Mesenchymal stem cell (in vitro differentiated cells and primary cell): ENCODE data around the gene ERG.

Source experiments
- DNase-seq: peaks from one replicate; pipeline ENCODE4 v3.0.0-alpha.2; 2013
- H2AFZ ChIP-seq: one replicate; pipeline ENCODE4 v1.6.1; 2013; ENCODE audit warnings: low read depth, mild to moderate bottlenecking, control low read depth, inconsistent platforms, low read length, moderate library complexity
- H2AK5ac ChIP-seq: 2 replicates; pipeline ENCODE4 v1.6.1; 2013; ENCODE audit warnings: low read length, moderate library complexity, mild to moderate bottlenecking, inconsistent platforms; ENCODE audit not compliant: severe bottlenecking
- H2BK120ac ChIP-seq: one replicate; pipeline ENCODE4 v1.6.1; 2013; ENCODE audit warnings: low read depth, mild to moderate bottlenecking, inconsistent platforms, low read length, moderate library complexity
- H2BK12ac ChIP-seq, 2 experiments: one replicate each; pipeline ENCODE4 v1.6.1; 2013; ENCODE audit warnings: inconsistent platforms in 2 of 2, low read length in 2 of 2, mild to moderate bottlenecking in 2 of 2, moderate library complexity in 2 of 2, control low read depth in 1 of 2
- H2BK15ac ChIP-seq: one replicate; pipeline ENCODE4 v1.6.1; 2013; ENCODE audit warnings: mild to moderate bottlenecking, low read depth, inconsistent platforms; ENCODE audit not compliant: poor library complexity, severe bottlenecking
- H2BK5ac ChIP-seq: 2 replicates; pipeline ENCODE4 v1.6.1; 2013; ENCODE audit warnings: low read depth, mild to moderate bottlenecking, low read length, control low read depth, inconsistent platforms; ENCODE audit not compliant: poor library complexity, severe bottlenecking
- H3K14ac ChIP-seq, 2 experiments: one replicate each; pipeline ENCODE4 v1.6.1; 2013; ENCODE audit warnings: inconsistent platforms in 2 of 2, low read length in 2 of 2, control low read depth in 1 of 2, mild to moderate bottlenecking in 1 of 2, moderate library complexity in 1 of 2
- H3K18ac ChIP-seq, 2 experiments: one replicate each; pipeline ENCODE4 v1.6.1; 2013; ENCODE audit warnings: inconsistent platforms in 2 of 2, low read length in 2 of 2, control low read depth in 1 of 2, low read depth in 1 of 2, mild to moderate bottlenecking in 1 of 2
- H3K23ac ChIP-seq, 2 experiments: one replicate each; pipeline ENCODE4 v1.6.1; 2013; ENCODE audit warnings: inconsistent platforms in 2 of 2, low read length in 2 of 2, mild to moderate bottlenecking in 2 of 2, moderate library complexity in 2 of 2, control low read depth in 1 of 2
- H3K27ac ChIP-seq: 2 replicates; pipeline ENCODE4 v1.5.1; 2013; ENCODE audit warnings: mild to moderate bottlenecking, moderate library complexity, low read length, control low read depth, inconsistent platforms; ENCODE audit not compliant: poor library complexity, severe bottlenecking
- H3K27me3 ChIP-seq, 2 experiments: 2 replicates each; pipeline versions ENCODE4 v1.6.1 to v1.7.0; 2013; ENCODE audit warnings: low read length in 2 of 2, mild to moderate bottlenecking in 2 of 2, moderate library complexity in 2 of 2, control low read depth in 1 of 2, inconsistent platforms in 1 of 2; ENCODE audit not compliant: control insufficient read depth in 1 of 2, insufficient read depth in 1 of 2
- H3K36me3 ChIP-seq, 2 experiments: 2 replicates each; pipeline versions ENCODE4 v1.6.1 to v1.7.0; 2013; ENCODE audit warnings: low read length in 2 of 2, control low read depth in 1 of 2, inconsistent platforms in 1 of 2, low read depth in 1 of 2, mild to moderate bottlenecking in 1 of 2; ENCODE audit not compliant: insufficient read depth in 2 of 2, control insufficient read depth in 1 of 2
- H3K4ac ChIP-seq, 2 experiments: one replicate each; pipeline ENCODE4 v1.6.1; 2013; ENCODE audit warnings: inconsistent platforms in 2 of 2, low read length in 2 of 2, mild to moderate bottlenecking in 2 of 2, moderate library complexity in 2 of 2, control low read depth in 1 of 2, low read depth in 1 of 2
- H3K4me1 ChIP-seq: 2 replicates; pipeline ENCODE4 v1.6.1; 2013; ENCODE audit warnings: low read depth, low read length, control low read depth; ENCODE audit not compliant: control insufficient read depth, insufficient read depth
- H3K4me2 ChIP-seq: 2 replicates; pipeline ENCODE4 v1.6.1; 2013; ENCODE audit warnings: low read length, mild to moderate bottlenecking, inconsistent platforms; ENCODE audit not compliant: poor library complexity, severe bottlenecking
- H3K4me3 ChIP-seq, 2 experiments: 2 replicates each; pipeline versions ENCODE4 v1.5.1 to v1.7.0; 2013; ENCODE audit warnings: low read length in 2 of 2, mild to moderate bottlenecking in 2 of 2, control low read depth in 1 of 2, low read depth in 1 of 2; ENCODE audit not compliant: insufficient read depth in 1 of 2
- H3K79me1 ChIP-seq: replicated peaks from 2 replicates; pipeline ENCODE4 v1.6.1; 2013; ENCODE audit warnings: mild to moderate bottlenecking, control low read depth, low read length, inconsistent platforms; ENCODE audit not compliant: poor library complexity, severe bottlenecking
- H3K9ac ChIP-seq: 2 replicates; pipeline ENCODE4 v1.7.0; 2013; ENCODE audit warnings: mild to moderate bottlenecking, low read length, moderate library complexity
- H3K9me3 ChIP-seq: 2 replicates; pipeline ENCODE4 v1.7.0; 2013; ENCODE audit warnings: mild to moderate bottlenecking, low read length; ENCODE audit not compliant: control insufficient read depth
- H4K8ac ChIP-seq: one replicate; pipeline ENCODE4 v1.6.1; 2013; ENCODE audit warnings: inconsistent platforms, mild to moderate bottlenecking, low read length, moderate library complexity
- H4K91ac ChIP-seq: one replicate; pipeline ENCODE4 v1.6.1; 2013; ENCODE audit warnings: mild to moderate bottlenecking, low read length, inconsistent platforms
- WGBS: methylation state at CpG from one replicate; pipeline ENCODE4 v1.1.7; 2013; ENCODE audit warnings: mixed read lengths; 5-methylcytosine and 5-hydroxymethylcytosine counted together

The ERG gene

GRCh38 chr21:38436341-38436740 lies 61.9 kb downstream of the ERG start:
- H2BK15ac ChIP-seq, result no peak overlapping the region
- H3K36me3 ChIP-seq, result no peaks in the 10 kb centered on the region
- no peaks in the 10 kb centered on the region for H3K27me3 ChIP-seq
- no peak overlapping the region for H3K4ac ChIP-seq
- no peak overlapping the region for H4K8ac ChIP-seq
- DNase-seq, result no peak
- no peak overlapping the region for H2BK12ac ChIP-seq
- peak overlapping the region; percentile 70 for H2AK5ac ChIP-seq
- H2BK5ac ChIP-seq, result no peak overlapping the region
- no peaks in the 10 kb centered on the region for H3K9me3 ChIP-seq
- H4K91ac ChIP-seq, result no peak overlapping the region
- H3K4me2 ChIP-seq, result no peak overlapping the region
- peak overlapping the region in 1 of 2 experiments; percentile 20 for H3K4me3 ChIP-seq
- no peak overlapping the region for H3K23ac ChIP-seq
- WGBS, result 95% methylated on average over 2 of the region's 4 CpGs
- H3K79me1 ChIP-seq, result no peaks in the 10 kb centered on the region
- peaks cover 33% of the 10 kb centered on the region for H3K4me1 ChIP-seq
- no peak overlapping the region for H3K14ac ChIP-seq
- H2AFZ ChIP-seq, result no peak overlapping the region
- no peak overlapping the region for H3K27ac ChIP-seq
- peak overlapping the region; percentile 47 for H3K9ac ChIP-seq
- no peak overlapping the region for H2BK120ac ChIP-seq
- no peak overlapping the region for H3K18ac ChIP-seq

- Histone ChIP-seq H2AK5ac (no peak overlapping the region), H2BK5ac (peak overlapping the region; percentile 35), H3K9ac (peak overlapping the region; percentile 87), H2BK12ac (no peak overlapping the region), H3K9me3 (no peaks in the 10 kb centered on the region), H3K4me3 (peak overlapping the region in 1 of 2 experiments; percentile 70), H3K27ac (peak overlapping the region; percentile 81), H2BK15ac (peak overlapping the region; percentile 55), H4K8ac (no peak overlapping the region), H3K79me1 (no peaks in the 10 kb centered on the region), H4K91ac (no peak overlapping the region), H3K4me1 (peaks cover 26% of the 10 kb centered on the region), H3K23ac (no peak overlapping the region), H3K4ac (no peak overlapping the region), H3K4me2 (peak overlapping the region; percentile 54), H2AFZ (no peak overlapping the region), H3K27me3 (no peaks in the 10 kb centered on the region), H3K18ac (no peak overlapping the region), H2BK120ac (no peak overlapping the region), H3K14ac (no peak overlapping the region), H3K36me3 (no peaks in the 10 kb centered on the region)
- peak; percentile 57 for DNase-seq
- WGBS, result 44% methylated on average over 8 of the region's 8 CpGs
Observed at GRCh38 chr21:38434913-38435533, 63.3 kb downstream of the ERG start.

GRCh38 chr21:38433471-38433870 lies 64.8 kb downstream of the ERG start:
- Histone ChIP-seq H4K91ac (no peak overlapping the region), H3K4me1 (peaks cover 12% of the 10 kb centered on the region), H3K27me3 (no peaks in the 10 kb centered on the region), H3K14ac (peak overlapping the region in 1 of 2 experiments; percentile 18), H3K18ac (no peak overlapping the region), H2BK120ac (no peak overlapping the region), H3K27ac (no peak overlapping the region), H2BK12ac (no peak overlapping the region), H2BK15ac (no peak overlapping the region), H3K23ac (no peak overlapping the region), H3K9ac (no peak overlapping the region), H4K8ac (no peak overlapping the region), H3K79me1 (no peaks in the 10 kb centered on the region), H3K4me2 (no peak overlapping the region), H3K4ac (no peak overlapping the region), H2AFZ (no peak overlapping the region), H3K36me3 (no peaks in the 10 kb centered on the region), H2BK5ac (no peak overlapping the region), H2AK5ac (no peak overlapping the region), H3K4me3 (no peak overlapping the region), H3K9me3 (no peaks in the 10 kb centered on the region)
- 92% methylated on average over 8 of the region's 8 CpGs for WGBS
- DNase-seq, result no peak

GRCh38 chr21:38430401-38430984 lies 67.8 kb downstream of the ERG start:
- no peak overlapping the region for H3K27ac ChIP-seq
- no peak overlapping the region for H3K23ac ChIP-seq
- H2AK5ac ChIP-seq, result no peak overlapping the region
- H4K8ac ChIP-seq, result no peak overlapping the region
- H2AFZ ChIP-seq, result no peak overlapping the region
- no peaks in the 10 kb centered on the region for H3K27me3 ChIP-seq
- no peak overlapping the region for H2BK120ac ChIP-seq
- no peak overlapping the region for H4K91ac ChIP-seq
- H3K4ac ChIP-seq, result no peak overlapping the region
- H2BK12ac ChIP-seq, result no peak overlapping the region
- no peak overlapping the region for H3K9ac ChIP-seq
- no peak overlapping the region for H2BK15ac ChIP-seq
- H3K14ac ChIP-seq, result no peak overlapping the region
- H3K4me3 ChIP-seq, result no peak overlapping the region
- H3K9me3 ChIP-seq, result no peaks in the 10 kb centered on the region
- H3K4me2 ChIP-seq, result no peak overlapping the region
- H3K4me1 ChIP-seq, result peaks cover 5% of the 10 kb centered on the region
- H2BK5ac ChIP-seq, result no peak overlapping the region
- H3K18ac ChIP-seq, result no peak overlapping the region
- no peaks in the 10 kb centered on the region for H3K36me3 ChIP-seq
- DNase-seq, result no peak
- H3K79me1 ChIP-seq, result no peaks in the 10 kb centered on the region
